ENCODE results near the gene ZSWIM4. TPM values are rescaled to one million over a fixed set of nuclear protein-coding genes. Genes with fewer than 3 reads are reported as not detected.
A peak's percentile ranks its signal among the peaks of the same experiment; 100 is the strongest.

ZSWIM4 gene
- total RNA-seq, 1 experiment from 2014 or later: 9.8 TPM

DNA sequence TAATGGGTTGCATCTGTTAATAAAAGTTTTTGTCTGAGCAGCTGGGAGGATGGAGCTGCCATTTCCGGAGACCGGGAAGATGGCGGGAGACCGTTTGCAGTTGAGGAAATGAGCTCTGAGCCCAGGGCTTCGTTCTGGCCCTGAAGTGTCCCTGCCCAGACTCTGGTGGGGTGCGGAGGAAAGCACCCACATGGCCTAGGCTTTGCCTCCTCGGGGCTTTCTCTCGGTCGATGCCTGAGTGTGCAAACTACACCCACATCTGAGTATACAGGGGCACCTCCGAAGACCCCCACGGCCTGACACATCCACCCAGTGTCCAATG is 66.1 kb downstream of the ZSWIM4 start:
- peak overlapping the region; percentile 92 for H3K27ac ChIP-seq (ENCODE audit: low read depth, low read length, poor library complexity, severe bottlenecking)
- TF ChIP-seq, protein P1, sequence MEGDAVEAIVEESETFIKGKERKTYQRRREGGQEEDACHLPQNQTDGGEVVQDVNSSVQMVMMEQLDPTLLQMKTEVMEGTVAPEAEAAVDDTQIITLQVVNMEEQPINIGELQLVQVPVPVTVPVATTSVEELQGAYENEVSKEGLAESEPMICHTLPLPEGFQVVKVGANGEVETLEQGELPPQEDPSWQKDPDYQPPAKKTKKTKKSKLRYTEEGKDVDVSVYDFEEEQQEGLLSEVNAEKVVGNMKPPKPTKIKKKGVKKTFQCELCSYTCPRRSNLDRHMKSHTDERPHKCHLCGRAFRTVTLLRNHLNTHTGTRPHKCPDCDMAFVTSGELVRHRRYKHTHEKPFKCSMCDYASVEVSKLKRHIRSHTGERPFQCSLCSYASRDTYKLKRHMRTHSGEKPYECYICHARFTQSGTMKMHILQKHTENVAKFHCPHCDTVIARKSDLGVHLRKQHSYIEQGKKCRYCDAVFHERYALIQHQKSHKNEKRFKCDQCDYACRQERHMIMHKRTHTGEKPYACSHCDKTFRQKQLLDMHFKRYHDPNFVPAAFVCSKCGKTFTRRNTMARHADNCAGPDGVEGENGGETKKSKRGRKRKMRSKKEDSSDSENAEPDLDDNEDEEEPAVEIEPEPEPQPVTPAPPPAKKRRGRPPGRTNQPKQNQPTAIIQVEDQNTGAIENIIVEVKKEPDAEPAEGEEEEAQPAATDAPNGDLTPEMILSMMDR (conservative IDR thresholded peaks at IDR 0.05; ENCODE audit: low read depth, low read length): no peak
- no peak for TF ChIP-seq EZH2 (IDR thresholded peaks at IDR 0.05; ENCODE audit: borderline replicate concordance, low read depth, low read length, poor library complexity, severe bottlenecking)
- H3K9me3 ChIP-seq (ENCODE audit: low read depth, low read length, poor library complexity, severe bottlenecking): no peaks in the 10 kb centered on the region
- ChIA-PET POLR2A (ENCODE audit: low non-redundant PET) (interaction anchor here (0.6 to 0.7 kb wide), 2 partner anchors 23 to 137 kb away, joined by 6 to 13 read pairs; no protein-coding TSS in a partner anchor), CTCF (interaction anchor here (0.6 to 2.2 kb wide), 7 partner anchors 11 to 272 kb away, joined by 3 to 14 read pairs (median 4); partner anchors contain the start of gene C19orf53)
- DNase-seq (ENCODE audit: low spot score): peak; percentile 67
- TSS peak; percentile 72 for BruUV-seq (replicated peaks)
- intact Hi-C loops (cut with micrococcal nuclease; ENCODE audit: unreplicated experiment): no loop called here
- no peaks in the 10 kb centered on the region for H3K27me3 ChIP-seq (replicated peaks; ENCODE audit: insufficient read depth, low read depth, low read length, poor library complexity)
- no peaks in the 10 kb centered on the region for H3K36me3 ChIP-seq (ENCODE audit: insufficient read depth, low read length, poor library complexity, severe bottlenecking)
- peaks cover 18% of the 10 kb centered on the region for H3K4me1 ChIP-seq (ENCODE audit: insufficient read depth, low read length, poor library complexity, severe bottlenecking)
- peak overlapping the region; percentile 45 for H3K4me3 ChIP-seq (ENCODE audit: low read depth, low read length, poor library complexity, severe bottlenecking)

DNA sequence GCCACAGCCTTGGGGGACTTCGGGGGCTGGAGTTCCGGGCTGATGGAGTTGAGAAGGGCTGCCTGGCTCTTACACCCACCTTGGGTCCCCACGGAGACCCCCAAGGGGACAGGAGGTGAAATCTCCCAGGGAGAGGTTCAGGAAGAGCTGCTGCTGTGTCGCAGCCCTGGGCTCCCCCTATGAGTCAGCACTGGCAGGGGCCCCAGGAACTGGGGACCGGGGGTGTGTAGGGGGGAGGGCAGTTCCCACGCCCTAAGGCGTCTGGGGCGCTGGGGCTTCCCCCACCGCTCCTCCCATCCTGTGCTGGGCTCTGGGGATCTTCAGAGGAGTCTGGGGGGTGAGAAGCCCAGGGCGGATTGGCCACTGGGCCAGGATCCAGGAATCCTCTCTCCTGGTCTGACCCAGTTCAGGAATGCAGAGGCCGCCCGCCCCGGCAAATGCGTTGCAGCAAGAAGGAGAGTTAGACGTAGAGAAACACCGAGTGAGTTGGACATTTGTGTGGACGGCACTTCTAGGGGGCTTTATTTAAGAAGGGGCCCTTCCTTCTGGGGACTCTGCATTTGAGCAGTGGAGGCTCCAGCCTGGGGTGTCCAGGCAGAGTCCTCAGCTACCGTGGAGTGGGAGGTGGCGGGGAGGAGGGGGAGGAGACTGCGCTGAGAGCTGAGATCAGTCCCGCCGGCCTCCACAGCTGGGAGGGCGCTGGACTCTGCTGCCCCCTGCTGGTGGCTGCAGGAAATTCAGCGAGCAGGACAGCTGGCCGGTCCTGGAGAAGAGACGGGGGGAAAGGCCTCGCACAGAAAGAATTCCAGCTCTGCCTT is 66.7 kb downstream of the ZSWIM4 start:
- no TSS peak for BruUV-seq (replicated peaks)
- Histone ChIP-seq H3K27me3 (replicated peaks; ENCODE audit: insufficient read depth, low read depth, low read length, poor library complexity) (no peaks in the 10 kb centered on the region), H3K9me3 (ENCODE audit: low read depth, low read length, poor library complexity, severe bottlenecking) (no peaks in the 10 kb centered on the region), H3K27ac (ENCODE audit: low read depth, low read length, poor library complexity, severe bottlenecking) (peak overlapping the region; percentile 92), H3K4me3 (ENCODE audit: low read depth, low read length, poor library complexity, severe bottlenecking) (peak overlapping the region; percentile 45), H3K36me3 (ENCODE audit: insufficient read depth, low read length, poor library complexity, severe bottlenecking) (no peaks in the 10 kb centered on the region), H3K4me1 (ENCODE audit: insufficient read depth, low read length, poor library complexity, severe bottlenecking) (peaks cover 18% of the 10 kb centered on the region)
- intact Hi-C loops (cut with micrococcal nuclease; ENCODE audit: unreplicated experiment): loop anchor here (1.0 kb wide), 2 partner anchors 77 to 265 kb away; no protein-coding TSS in a partner anchor
- CTCF ChIA-PET: interaction anchor here (0.5 to 2.2 kb wide), 26 partner anchors 10 to 428 kb away, joined by 3 to 17 read pairs (median 4); partner anchors contain the start of genes C19orf53, DCAF15 and ZSWIM4
- POLR2A ChIA-PET (ENCODE audit: low non-redundant PET): interaction anchor here (0.6 to 0.7 kb wide), 5 partner anchors 24 to 263 kb away, joined by 3 to 13 read pairs (median 6); no protein-coding TSS in a partner anchor
- TF ChIP-seq EZH2 (IDR thresholded peaks at IDR 0.05; ENCODE audit: borderline replicate concordance, low read depth, low read length, poor library complexity, severe bottlenecking): no peak
- TF ChIP-seq, protein P1 (conservative IDR thresholded peaks at IDR 0.05; ENCODE audit: low read depth, low read length): peak; percentile 93
- peak; percentile 94 for DNase-seq (ENCODE audit: low spot score)

DNA sequence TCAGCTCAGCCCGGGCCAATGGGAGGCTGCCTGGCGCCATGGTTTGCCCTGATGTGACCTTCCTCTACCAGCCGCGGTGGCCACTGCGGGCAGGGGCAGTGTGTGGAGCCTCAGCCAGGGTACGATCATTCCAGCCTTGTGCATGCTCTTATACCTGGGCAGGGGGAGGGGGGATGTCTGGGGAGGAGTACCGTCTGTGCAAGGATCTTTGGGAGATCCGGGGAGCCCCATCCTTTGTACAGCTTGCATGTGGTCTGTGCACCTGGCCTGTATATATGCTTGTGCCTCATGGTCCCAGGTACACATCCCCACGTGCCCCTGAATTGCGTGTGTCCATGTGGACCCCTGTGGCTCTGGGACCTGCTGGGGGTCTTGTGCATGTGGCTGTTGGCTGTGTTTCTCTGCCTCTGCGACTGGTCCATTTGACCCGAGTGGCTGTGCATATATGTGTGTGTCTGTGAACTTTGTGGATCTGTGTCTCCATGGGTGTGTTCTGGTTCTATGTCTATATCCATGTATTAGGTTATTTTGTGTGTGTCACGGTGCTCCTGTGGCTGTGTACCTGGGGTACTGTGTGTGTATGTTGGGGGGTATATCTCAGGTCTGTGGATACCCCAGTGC is 68.9 kb downstream of the ZSWIM4 start:
- CTCF ChIA-PET: interaction anchor here (0.5 to 0.6 kb wide), 2 partner anchors 90 to 285 kb away, joined by 3 to 5 read pairs; partner anchors contain the start of gene C19orf53
- H3K27me3 ChIP-seq (replicated peaks; ENCODE audit: insufficient read depth, low read depth, low read length, poor library complexity): no peaks in the 10 kb centered on the region
- TF ChIP-seq, protein P1 (conservative IDR thresholded peaks at IDR 0.05; ENCODE audit: low read depth, low read length): no peak
- no peak for TF ChIP-seq EZH2 (IDR thresholded peaks at IDR 0.05; ENCODE audit: borderline replicate concordance, low read depth, low read length, poor library complexity, severe bottlenecking)
- H3K4me1 ChIP-seq (ENCODE audit: insufficient read depth, low read length, poor library complexity, severe bottlenecking): peaks cover 18% of the 10 kb centered on the region
- H3K9me3 ChIP-seq (ENCODE audit: low read depth, low read length, poor library complexity, severe bottlenecking): no peaks in the 10 kb centered on the region
- POLR2A ChIA-PET (ENCODE audit: low non-redundant PET): no interaction called here
- DNase-seq (ENCODE audit: low spot score): no peak
- no peak overlapping the region for H3K4me3 ChIP-seq (ENCODE audit: low read depth, low read length, poor library complexity, severe bottlenecking)
- H3K36me3 ChIP-seq (ENCODE audit: insufficient read depth, low read length, poor library complexity, severe bottlenecking): no peaks in the 10 kb centered on the region
- BruUV-seq (replicated peaks): no TSS peak
- intact Hi-C loops (cut with micrococcal nuclease; ENCODE audit: unreplicated experiment): no loop called here
- H3K27ac ChIP-seq (ENCODE audit: low read depth, low read length, poor library complexity, severe bottlenecking): no peak overlapping the region
